Dendritic cell treated with granulocyte-macrophage colony-stimulating factor and Interleukin-4, amounts not matched to agents 40 ng/mL and 50 ng/mL, for 4 days (primary cell): ENCODE data around the gene PTK7.
"Not testable (repeated sequence)": the region's sequence is repeated elsewhere in the genome, so short reads cannot be mapped to it uniquely, and the experiment has no call there.

Experiments used
- H3K27ac Mint-ChIP-seq: one replicate; pipeline ENCODE4 v1.8.0; 2022; ENCODE audit warnings: mild to moderate bottlenecking, mixed read lengths
- H3K27me3 Mint-ChIP-seq: one replicate; pipeline ENCODE4 v1.8.0; 2022; ENCODE audit warnings: mild to moderate bottlenecking, mixed read lengths
- H3K36me3 Mint-ChIP-seq: one replicate; pipeline ENCODE4 v1.8.0; 2022; ENCODE audit warnings: low read depth, mixed read lengths
- H3K4me1 Mint-ChIP-seq: one replicate; pipeline ENCODE4 v1.8.0; 2022; ENCODE audit warnings: low read depth, mixed read lengths
- H3K4me3 Mint-ChIP-seq: one replicate; pipeline ENCODE4 v1.8.0; 2022; ENCODE audit warnings: mild to moderate bottlenecking, moderate library complexity, mixed read lengths
- H3K9me3 Mint-ChIP-seq: one replicate; pipeline ENCODE4 v1.8.0; 2022; ENCODE audit warnings: mixed read lengths
- intact Hi-C: fragments of 100-400 bp; cut with micrococcal nuclease; formaldehyde crosslinking; loops from one replicate; pipeline ENCODE4 v1.15.0; 2022

The PTK7 gene

GRCh38 chr6:43060755-43061633 lies 15.1 kb upstream of the PTK7 start:
- Mint-ChIP-seq H3K36me3 (peaks cover 44% of the 10 kb centered on the region), H3K4me3 (no peak overlapping the region), H3K27me3 (no peaks in the 10 kb centered on the region), H3K4me1 (peaks cover 28% of the 10 kb centered on the region), H3K9me3 (no peaks in the 10 kb centered on the region), H3K27ac (no peak overlapping the region)
- intact Hi-C loops = no loop called here

DNA sequence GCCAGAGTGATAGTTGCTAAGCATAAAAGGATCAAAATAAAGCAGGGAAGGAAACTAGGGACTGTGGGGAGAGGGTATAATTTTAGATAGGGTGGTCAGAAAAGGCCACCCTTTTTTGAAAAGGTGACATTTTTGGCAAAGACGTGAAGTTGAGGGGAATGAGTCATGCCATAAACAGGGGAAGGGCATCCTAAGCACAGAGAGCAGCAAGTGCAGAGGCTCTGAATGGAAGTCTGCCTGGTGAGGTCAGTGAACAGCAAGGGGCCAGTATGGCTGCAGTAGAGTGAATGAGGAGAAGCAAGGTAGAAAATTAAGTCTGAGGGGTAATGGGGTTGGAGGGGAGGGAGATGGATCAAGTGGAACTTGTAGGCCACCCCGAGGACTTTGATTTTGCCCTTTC lies 14.3 kb upstream of the PTK7 start:
- Mint-ChIP-seq H3K27ac (no peak overlapping the region), H3K4me3 (no peak overlapping the region), H3K27me3 (no peaks in the 10 kb centered on the region), H3K4me1 (peaks cover 28% of the 10 kb centered on the region), H3K36me3 (peaks cover 45% of the 10 kb centered on the region), H3K9me3 (no peaks in the 10 kb centered on the region)
- intact Hi-C loops = no loop called here

DNA sequence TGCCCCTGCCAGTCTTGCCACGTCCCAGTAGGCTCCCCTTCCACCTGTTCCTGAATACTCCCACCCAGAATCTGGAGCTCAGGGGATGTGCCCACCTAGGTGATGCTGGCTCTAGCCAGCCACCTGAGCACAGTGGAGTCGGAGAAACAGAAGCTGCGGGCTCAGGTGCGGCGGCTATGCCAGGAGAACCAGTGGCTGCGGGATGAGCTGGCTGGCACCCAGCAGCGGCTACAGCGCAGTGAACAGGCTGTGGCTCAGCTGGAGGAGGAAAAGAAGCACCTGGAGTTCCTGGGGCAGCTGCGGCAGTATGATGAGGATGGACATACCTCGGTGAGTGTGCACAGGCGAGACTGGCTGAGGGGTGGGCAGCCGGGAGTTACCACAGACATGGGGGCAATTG lies 13.3 kb upstream of the PTK7 start:
- intact Hi-C loops = no loop called here

GRCh38 chr6:43070028-43070632 lies 6.0 kb upstream of the PTK7 start:
- Mint-ChIP-seq H3K27ac (no peak overlapping the region), H3K27me3 (peaks cover 2% of the 10 kb centered on the region), H3K4me3 (no peak overlapping the region), H3K4me1 (no peaks in the 10 kb centered on the region), H3K9me3 (no peaks in the 10 kb centered on the region), H3K36me3 (peaks cover 50% of the 10 kb centered on the region)
- intact Hi-C loops = no loop called here

More for the DNA sequence above, 13.3 kb upstream of the PTK7 start:
- Mint-ChIP-seq H3K36me3 (peaks cover 36% of the 10 kb centered on the region), H3K4me1 (peaks cover 27% of the 10 kb centered on the region), H3K27ac (no peak overlapping the region), H3K9me3 (no peaks in the 10 kb centered on the region), H3K27me3 (no peaks in the 10 kb centered on the region), H3K4me3 (no peak overlapping the region)

DNA sequence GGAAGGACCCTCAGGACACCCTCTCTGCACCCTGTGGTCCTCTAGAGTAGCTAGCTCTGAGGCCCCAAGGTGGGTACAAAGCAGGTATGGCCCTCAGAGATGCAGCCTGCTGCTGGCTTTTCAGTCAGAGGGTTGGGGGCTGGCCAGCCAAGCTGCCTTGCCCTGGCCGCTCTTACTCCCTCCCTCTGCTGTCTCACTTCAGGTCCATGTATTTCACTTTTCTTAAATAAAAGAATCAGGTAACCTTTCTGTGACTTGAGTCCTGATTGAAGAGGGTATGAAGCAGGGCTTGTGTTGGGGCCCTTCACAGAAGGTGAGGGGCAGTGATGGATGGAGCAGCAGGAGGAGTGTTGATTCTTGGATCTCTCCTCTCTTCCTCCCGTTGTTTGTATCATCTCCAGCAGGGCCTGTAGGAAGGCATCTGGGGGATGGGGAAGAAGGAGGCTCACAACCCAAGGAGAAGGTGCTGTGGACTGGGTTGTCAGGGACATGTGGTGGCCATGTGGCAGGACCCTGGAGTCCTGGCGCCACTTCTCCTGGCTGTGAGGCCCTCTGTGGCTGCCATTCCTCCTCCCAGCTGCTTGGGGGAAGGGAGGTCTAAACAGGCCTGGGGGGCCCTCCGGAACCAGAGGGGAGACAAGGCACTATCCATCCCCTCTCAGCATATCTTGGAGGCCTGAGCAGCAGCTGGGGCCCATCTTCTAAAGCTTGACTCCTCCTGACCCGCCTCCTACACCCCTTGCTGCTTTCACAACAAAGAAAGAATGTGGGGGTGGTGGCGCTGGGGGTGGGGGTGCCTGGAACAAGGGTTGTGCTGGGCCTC lies 1.1 kb upstream of the PTK7 start:
- no peak overlapping the region for H3K27ac Mint-ChIP-seq
- H3K27me3 Mint-ChIP-seq = peaks cover 30% of the 10 kb centered on the region
- no peak overlapping the region for H3K4me3 Mint-ChIP-seq
- H3K9me3 Mint-ChIP-seq = no peaks in the 10 kb centered on the region
- peaks cover 36% of the 10 kb centered on the region for H3K36me3 Mint-ChIP-seq
- H3K4me1 Mint-ChIP-seq = peaks cover 9% of the 10 kb centered on the region
- intact Hi-C loops = no loop called here

DNA sequence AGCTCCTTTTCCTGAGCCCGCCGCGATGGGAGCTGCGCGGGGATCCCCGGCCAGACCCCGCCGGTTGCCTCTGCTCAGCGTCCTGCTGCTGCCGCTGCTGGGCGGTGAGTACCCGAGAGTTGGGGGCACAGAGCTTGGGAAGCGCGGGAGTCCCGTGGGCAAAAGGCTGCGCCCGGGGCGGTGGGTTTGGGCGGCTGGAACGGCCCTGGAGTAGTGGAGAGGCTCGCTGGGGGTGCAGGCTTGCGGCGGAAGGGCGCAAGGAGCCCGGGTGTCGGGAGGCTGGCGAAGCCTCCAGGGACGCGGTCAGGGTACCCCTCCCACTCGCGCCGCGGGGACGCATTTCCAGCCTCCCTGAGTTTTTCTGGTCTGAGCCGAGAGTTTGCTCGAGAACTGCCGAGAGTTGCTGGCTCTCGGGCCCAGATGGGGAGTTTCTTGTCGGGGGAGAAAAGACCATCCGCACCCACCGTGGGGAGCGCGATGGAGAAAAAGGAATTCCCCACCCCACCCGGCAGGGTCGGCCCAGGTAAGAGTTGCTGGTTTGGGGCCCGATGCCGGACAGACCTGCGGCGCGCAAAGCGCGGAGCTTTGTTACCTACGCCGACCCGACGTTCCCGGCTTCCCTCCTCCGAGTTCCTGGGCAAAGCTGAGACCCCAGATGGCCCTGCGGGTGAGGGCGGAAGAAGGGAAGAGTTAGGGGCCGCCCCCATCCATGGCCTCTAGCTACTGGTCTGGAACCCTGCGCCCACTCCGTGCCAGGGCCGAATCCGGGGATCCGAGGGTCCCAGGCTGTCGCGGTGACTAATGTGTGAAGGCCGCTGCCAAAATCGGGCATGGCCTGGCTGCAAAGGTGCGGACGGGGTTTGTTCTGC lies 584 bp downstream of the PTK7 start:
- Mint-ChIP-seq H3K9me3 (no peaks in the 10 kb centered on the region), H3K27ac (no peak overlapping the region), H3K36me3 (peaks cover 20% of the 10 kb centered on the region), H3K4me1 (peaks cover 9% of the 10 kb centered on the region), H3K27me3 (peaks cover 30% of the 10 kb centered on the region), H3K4me3 (peak overlapping the region; percentile 66)
- intact Hi-C loops = no loop called here

DNA sequence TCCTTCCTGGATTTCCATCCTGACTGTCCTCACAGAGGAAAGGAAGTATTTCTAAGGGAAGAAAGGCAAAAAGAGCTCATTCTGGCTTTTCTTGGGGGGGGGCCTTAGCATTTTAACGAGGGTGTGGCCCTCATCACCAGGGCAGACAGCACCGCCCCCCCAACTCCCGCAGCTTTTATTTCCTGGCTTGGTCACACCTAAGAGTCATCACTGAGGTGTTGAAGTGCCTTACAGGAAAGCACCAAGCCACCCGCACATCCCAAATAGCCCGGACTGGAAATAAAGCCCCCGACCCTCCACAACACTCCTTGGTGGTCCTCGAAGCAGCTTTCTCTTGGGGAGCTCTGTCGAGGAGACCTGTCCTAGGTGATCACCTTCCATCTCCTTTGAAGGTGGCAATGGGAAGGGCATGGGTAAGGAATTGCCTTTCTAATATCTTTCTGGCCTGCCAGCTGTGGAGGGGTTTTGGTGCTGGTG lies 1.3 kb downstream of the PTK7 start:
- Mint-ChIP-seq H3K27me3 (peaks cover 30% of the 10 kb centered on the region), H3K4me1 (peaks cover 9% of the 10 kb centered on the region), H3K9me3 (no peaks in the 10 kb centered on the region), H3K27ac (no peak overlapping the region), H3K36me3 (peaks cover 15% of the 10 kb centered on the region), H3K4me3 (peak overlapping the region; percentile 66)
- intact Hi-C loops = no loop called here

DNA sequence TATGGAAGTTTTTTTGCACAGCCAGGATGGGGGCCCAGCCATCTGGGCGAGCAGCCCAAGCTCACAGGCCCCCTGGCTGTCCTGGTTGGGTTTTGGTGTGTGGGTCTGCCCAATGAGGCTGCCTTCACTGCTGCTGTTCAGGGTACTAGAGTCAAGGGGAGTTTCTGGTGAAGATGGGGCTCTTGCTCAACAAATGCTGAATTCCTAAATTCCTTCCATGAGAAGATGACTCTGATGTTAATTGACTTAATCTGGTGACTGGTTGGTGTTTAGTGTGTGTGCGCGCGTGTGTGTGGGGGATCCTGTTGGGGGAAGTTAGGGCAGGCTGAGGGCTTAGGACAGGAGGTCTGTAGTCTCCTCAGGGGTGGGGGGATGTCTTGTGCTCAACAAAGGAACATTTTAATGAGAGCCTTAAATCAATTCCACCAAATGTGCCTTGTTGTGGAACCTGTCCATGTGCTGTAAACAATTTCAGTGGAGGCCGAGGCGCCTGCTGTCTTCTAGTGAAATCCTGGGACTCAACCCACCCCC lies 1.9 kb downstream of the PTK7 start:
- Mint-ChIP-seq H3K4me3 (no peak overlapping the region), H3K9me3 (no peaks in the 10 kb centered on the region), H3K27ac (no peak overlapping the region), H3K36me3 (peaks cover 11% of the 10 kb centered on the region), H3K4me1 (peaks cover 9% of the 10 kb centered on the region), H3K27me3 (peaks cover 30% of the 10 kb centered on the region)
- intact Hi-C loops = no loop called here

DNA sequence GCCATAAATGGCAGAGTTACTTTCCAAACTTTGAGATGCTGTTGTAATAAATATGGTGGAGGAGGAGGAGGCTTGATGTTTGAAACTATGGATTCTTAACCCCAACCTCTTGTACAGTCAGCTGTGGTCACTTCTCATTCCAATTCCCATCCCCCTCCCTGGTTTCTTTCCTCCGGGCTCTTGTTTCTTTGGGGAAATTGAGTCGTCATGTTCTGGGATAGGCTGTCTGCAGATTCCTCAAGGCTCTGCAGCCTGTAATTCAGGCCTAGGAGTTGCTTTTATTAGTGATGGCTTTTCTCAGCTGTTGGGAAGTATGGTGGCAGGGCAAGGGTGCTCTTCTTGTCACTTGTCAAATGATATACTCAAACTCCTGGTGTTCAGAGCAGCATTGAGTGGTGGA lies 2.6 kb downstream of the PTK7 start:
- H3K27ac Mint-ChIP-seq = no peak overlapping the region
- intact Hi-C loops = no loop called here
- H3K4me1 Mint-ChIP-seq = peaks cover 9% of the 10 kb centered on the region
- peaks cover 30% of the 10 kb centered on the region for H3K27me3 Mint-ChIP-seq
- no peaks in the 10 kb centered on the region for H3K9me3 Mint-ChIP-seq
- H3K4me3 Mint-ChIP-seq = no peak overlapping the region
- H3K36me3 Mint-ChIP-seq = peaks cover 5% of the 10 kb centered on the region

- Mint-ChIP-seq H3K4me3 (no peak overlapping the region), H3K9me3 (no peaks in the 10 kb centered on the region), H3K27me3 (peaks cover 20% of the 10 kb centered on the region), H3K27ac (no peak overlapping the region), H3K36me3 (no peaks in the 10 kb centered on the region), H3K4me1 (peaks cover 9% of the 10 kb centered on the region)
- intact Hi-C loops = no loop called here
Measured at GRCh38 chr6:43081043-43081442, 4.9 kb downstream of the PTK7 start.

- H3K36me3 Mint-ChIP-seq, intact Hi-C loops, H3K4me1 Mint-ChIP-seq, H3K9me3 Mint-ChIP-seq, H3K4me3 Mint-ChIP-seq, H3K27ac Mint-ChIP-seq: not testable (repeated sequence)
- H3K27me3 Mint-ChIP-seq = peaks cover 13% of the 10 kb centered on the region
Measured at GRCh38 chr6:43081922-43082321, 5.8 kb downstream of the PTK7 start.

DNA sequence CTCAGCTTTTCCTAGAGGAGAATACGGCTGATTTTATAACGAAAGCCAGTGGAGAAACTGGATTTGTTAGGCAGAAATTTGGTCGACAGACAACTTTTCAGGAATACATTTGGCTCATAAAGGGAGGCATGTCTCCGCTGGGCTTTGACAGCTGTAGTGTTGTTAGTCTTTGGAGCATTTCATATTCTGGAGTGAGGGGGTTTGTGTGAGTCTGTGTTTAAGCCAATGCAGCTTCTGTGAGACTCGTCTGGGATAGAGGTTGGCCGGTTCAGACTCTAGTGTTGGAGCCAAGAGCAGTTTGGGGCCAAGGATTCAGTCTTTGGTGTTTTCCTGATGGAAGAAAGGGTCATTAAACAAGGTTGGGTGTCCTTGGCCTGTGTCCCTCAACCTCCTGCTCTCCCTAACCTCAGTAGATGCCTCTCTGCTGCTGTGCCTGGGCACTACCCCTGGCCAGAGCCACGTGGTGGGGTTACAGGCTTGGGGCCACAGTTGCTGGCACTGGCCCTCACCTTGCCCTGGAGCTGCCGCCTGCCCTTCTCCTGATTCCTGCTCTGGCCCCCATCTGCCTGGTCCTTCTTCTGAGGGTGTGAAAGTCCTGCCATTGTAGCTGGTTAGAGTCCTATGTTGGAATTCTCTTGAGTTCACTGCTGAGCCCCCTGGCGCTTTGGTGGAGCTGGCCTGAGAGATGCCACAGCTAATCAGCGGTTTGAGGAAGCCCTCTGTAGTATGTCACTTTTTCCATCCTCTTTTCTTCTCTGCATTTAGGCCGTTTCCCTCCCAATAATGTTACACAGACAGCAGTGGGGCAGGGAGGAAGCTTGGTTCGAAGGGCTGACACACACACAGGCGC lies 6.9 kb downstream of the PTK7 start:
- intact Hi-C loops = no loop called here
- H3K4me3 Mint-ChIP-seq = no peak overlapping the region
- H3K36me3 Mint-ChIP-seq = no peaks in the 10 kb centered on the region
- no peaks in the 10 kb centered on the region for H3K9me3 Mint-ChIP-seq
- H3K4me1 Mint-ChIP-seq = no peaks in the 10 kb centered on the region
- no peak overlapping the region for H3K27ac Mint-ChIP-seq
- H3K27me3 Mint-ChIP-seq = peaks cover 1% of the 10 kb centered on the region
